ENCODE measurements around the gene RAI1.

The RAI1 gene

GRCh38 chr17:17810084-17810894, 129.0 kb downstream of the RAI1 start:
- FAIRE-seq (no peak), DNase-seq (ENCODE audit: insufficient read length, low spot score) (no peak)

- DNase-seq (ENCODE audit: insufficient read length, low spot score): no peak
- no peak for FAIRE-seq
Observed at GRCh38 chr17:17810895-17811248, 129.6 kb downstream of the RAI1 start.

GRCh38 chr17:17811381-17812210, 130.3 kb downstream of the RAI1 start:
- peak; percentile 46 for DNase-seq (ENCODE audit: insufficient read length, low spot score)
- FAIRE-seq: no peak

- peak; percentile 83 for FAIRE-seq
- DNase-seq (ENCODE audit: insufficient read length, low spot score): peak; percentile 99
Observed at GRCh38 chr17:17812211-17813054, 131.2 kb downstream of the RAI1 start.

- DNase-seq (ENCODE audit: insufficient read length, low spot score) (no peak), FAIRE-seq (no peak)
Observed at GRCh38 chr17:17813055-17813724, 131.9 kb downstream of the RAI1 start.

GRCh38 chr17:17813725-17814095, 132.5 kb downstream of the RAI1 start:
- DNase-seq (ENCODE audit: insufficient read length, low spot score) (no peak), FAIRE-seq (no peak)

- FAIRE-seq (no peak), DNase-seq (ENCODE audit: insufficient read length, low spot score) (no peak)
Observed at GRCh38 chr17:17814162-17815061, 133.2 kb downstream of the RAI1 start.

- FAIRE-seq (no peak), DNase-seq (ENCODE audit: insufficient read length, low spot score) (no peak)
Observed at GRCh38 chr17:17815062-17815406, 133.8 kb downstream of the RAI1 start.

GRCh38 chr17:17815436-17816200, 134.4 kb downstream of the RAI1 start:
- FAIRE-seq: no peak
- DNase-seq (ENCODE audit: insufficient read length, low spot score): no peak

- FAIRE-seq (no peak), DNase-seq (ENCODE audit: insufficient read length, low spot score) (no peak)
Observed at GRCh38 chr17:17816240-17816814, 135.1 kb downstream of the RAI1 start.

- FAIRE-seq (no peak), DNase-seq (ENCODE audit: insufficient read length, low spot score) (no peak)
Observed at GRCh38 chr17:17816831-17817551, 135.7 kb downstream of the RAI1 start.

- FAIRE-seq (no peak), DNase-seq (ENCODE audit: insufficient read length, low spot score) (no peak)
Observed at GRCh38 chr17:17817552-17817947, 136.3 kb downstream of the RAI1 start.

GRCh38 chr17:17818088-17818526, 136.8 kb downstream of the RAI1 start:
- DNase-seq (ENCODE audit: insufficient read length, low spot score): peak; percentile 59
- FAIRE-seq: peak; percentile 18

- no peak for DNase-seq (ENCODE audit: insufficient read length, low spot score)
- FAIRE-seq: no peak
Observed at GRCh38 chr17:17819111-17819510, 137.9 kb downstream of the RAI1 start.

GRCh38 chr17:17819561-17819995, 138.3 kb downstream of the RAI1 start:
- DNase-seq (ENCODE audit: insufficient read length, low spot score) (peak; percentile 90), FAIRE-seq (peak; percentile 82)

GRCh38 chr17:17820046-17820445, 138.8 kb downstream of the RAI1 start:
- FAIRE-seq: no peak
- no peak for DNase-seq (ENCODE audit: insufficient read length, low spot score)

- FAIRE-seq (no peak), DNase-seq (ENCODE audit: insufficient read length, low spot score) (no peak)
Observed at GRCh38 chr17:17820463-17821158, 139.4 kb downstream of the RAI1 start.

Measured in GM19239 (cell line).